ENCODE measurements around the gene VPREB3.

Gene VPREB3

GRCh38 chr22:23782252-23782651 is 28.0 kb upstream of the VPREB3 start:
- DNase-seq, result no peak

GRCh38 chr22:23781511-23782183 is 27.4 kb upstream of the VPREB3 start:
- no peak for DNase-seq

- DNase-seq, result no peak
Observed at GRCh38 chr22:23781065-23781464, 26.8 kb upstream of the VPREB3 start.

- DNase-seq, result no peak
Observed at GRCh38 chr22:23780146-23780748, 26.0 kb upstream of the VPREB3 start.

GRCh38 chr22:23779731-23780130 is 25.5 kb upstream of the VPREB3 start:
- DNase-seq, result no peak

- DNase-seq, result no peak
Observed at GRCh38 chr22:23779083-23779482, 24.9 kb upstream of the VPREB3 start.

- DNase-seq, result no peak
Observed at GRCh38 chr22:23778577-23778900, 24.3 kb upstream of the VPREB3 start.

GRCh38 chr22:23777776-23778576 is 23.8 kb upstream of the VPREB3 start:
- no peak for DNase-seq

- no peak for DNase-seq
Observed at GRCh38 chr22:23775779-23776375, 21.7 kb upstream of the VPREB3 start.

- DNase-seq, result no peak
Observed at GRCh38 chr22:23774922-23775436, 20.8 kb upstream of the VPREB3 start.

- no peak for DNase-seq
Observed at GRCh38 chr22:23774114-23774921, 20.1 kb upstream of the VPREB3 start.

- DNase-seq, result no peak
Observed at GRCh38 chr22:23773483-23774113, 19.4 kb upstream of the VPREB3 start.

- peak; percentile 13 for DNase-seq
Observed at GRCh38 chr22:23772649-23773473, 18.6 kb upstream of the VPREB3 start, which contains the start of gene MMP11. TSS of gene MMP11 (plus strand) at chr22:23772849. CDS start at chr22:23772871, 22 bp downstream.

- DNase-seq, result no peak
Observed at GRCh38 chr22:23772315-23772648, 18.1 kb upstream of the VPREB3 start.

- DNase-seq, result no peak
Observed at GRCh38 chr22:23769321-23769965, 15.2 kb upstream of the VPREB3 start.

- DNase-seq, result peak; percentile 89
Observed at GRCh38 chr22:23767673-23768548, 13.7 kb upstream of the VPREB3 start, which contains the start of gene CHCHD10. TSS of gene CHCHD10 (minus strand) at chr22:23767972. CDS start at chr22:23767874, 98 bp downstream.

- DNase-seq, result no peak
Observed at GRCh38 chr22:23767303-23767672, 13.1 kb upstream of the VPREB3 start.

- DNase-seq, result no peak
Observed at GRCh38 chr22:23764899-23765881, 11.0 kb upstream of the VPREB3 start.
